ENCODE results near the gene MRPL4.
A peak's percentile ranks its signal among the peaks of the same experiment; 100 is the strongest.
"Not testable (repeated sequence)": the region's sequence is repeated elsewhere in the genome, so short reads cannot be mapped to it uniquely, and the experiment has no call there.

The MRPL4 gene

GRCh38 chr19:10230861-10231611, 21.0 kb upstream of the MRPL4 start, which contains the start of gene S1PR2:
Gene S1PR2 (minus strand): TSS chr19:10231331. CDS start chr19:10224905, 6,426 bp downstream.
- peak; percentile 87 for DNase-seq

DNA sequence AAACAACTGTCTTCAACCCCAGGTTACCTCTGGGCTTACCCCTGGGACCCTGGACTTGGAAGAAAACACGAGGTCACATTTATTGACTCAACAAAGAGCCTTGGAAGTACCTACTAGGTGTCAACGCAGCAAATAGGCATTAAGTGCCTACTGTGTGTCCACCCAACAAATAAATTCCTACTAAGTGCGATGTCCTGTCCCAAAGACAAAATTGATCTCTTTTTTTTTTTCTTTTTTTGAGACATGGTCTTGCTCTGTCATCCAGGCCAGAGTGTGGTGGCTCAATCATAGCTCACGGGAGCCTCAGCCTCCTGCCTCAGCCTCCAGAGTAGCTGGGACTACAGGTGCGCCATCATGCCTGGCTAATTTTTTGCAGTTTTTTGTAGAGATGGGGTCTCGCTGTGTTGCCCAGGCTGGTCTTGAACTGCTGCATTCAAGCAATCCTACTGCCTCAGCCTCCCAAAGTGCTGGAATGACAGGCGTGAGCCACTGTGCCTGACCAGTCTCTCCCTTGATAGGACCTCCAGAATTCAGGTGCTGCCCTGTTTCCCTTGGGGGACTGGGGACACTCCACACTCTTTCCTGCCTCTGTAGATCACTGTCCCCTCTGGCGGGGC, 20.3 kb upstream of the MRPL4 start:
- no peak for DNase-seq

DNA sequence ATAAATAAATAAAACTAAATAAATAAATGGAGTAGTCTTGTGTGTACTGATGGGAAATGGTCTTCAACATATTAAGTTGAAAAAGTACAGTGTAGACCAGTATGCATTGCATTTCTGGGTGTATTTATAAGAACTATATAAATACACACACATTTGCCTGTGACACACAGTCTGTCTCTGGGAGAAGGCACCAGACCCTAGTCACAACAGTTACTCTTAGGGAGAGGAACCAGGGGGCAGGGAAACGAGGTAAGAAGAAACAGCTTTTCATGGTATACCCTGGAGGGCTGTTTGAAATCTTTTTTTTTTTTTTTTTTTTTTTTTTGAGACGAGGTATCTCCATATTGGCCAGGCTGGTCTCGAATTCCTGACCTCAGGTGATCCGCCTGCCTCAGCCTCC, 18.1 kb upstream of the MRPL4 start:
- no peak for DNase-seq

DNA sequence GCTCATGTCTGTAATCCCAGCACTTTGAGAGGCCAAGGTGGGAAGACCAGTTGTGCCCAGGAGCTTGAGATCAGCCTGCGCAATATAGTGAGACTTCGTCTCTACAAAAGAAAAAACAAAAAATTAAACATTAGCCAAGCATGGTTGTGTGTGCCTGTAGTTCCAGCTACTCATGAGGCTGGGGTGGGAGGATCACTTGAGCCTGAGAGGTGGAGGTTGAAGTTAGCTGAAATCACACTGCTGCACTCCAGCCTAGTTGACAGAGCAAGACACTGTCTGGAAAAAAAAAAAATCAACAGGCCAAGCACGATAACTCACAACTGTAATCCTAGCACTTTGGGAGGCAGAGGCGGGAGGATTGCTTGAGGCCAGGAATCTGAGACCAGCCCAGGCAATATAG, 17.0 kb upstream of the MRPL4 start:
- no peak for DNase-seq

- not testable (repeated sequence) for DNase-seq
These were observed 16.6 kb upstream of the MRPL4 start for GRCh38 chr19:10235409-10235808.

- DNase-seq: no peak
These were observed 14.3 kb upstream of the MRPL4 start for GRCh38 chr19:10237702-10238101.

- DNase-seq: no peak
These were observed 13.7 kb upstream of the MRPL4 start for GRCh38 chr19:10238172-10238783.

- DNase-seq: not testable (repeated sequence)
These were observed 10.1 kb upstream of the MRPL4 start for GRCh38 chr19:10241826-10242449.

- DNase-seq: no peak
These were observed 8.4 kb upstream of the MRPL4 start for GRCh38 chr19:10243606-10244005.

- DNase-seq: no peak
These were observed 6.7 kb upstream of the MRPL4 start for GRCh38 chr19:10245189-10245939.

DNA sequence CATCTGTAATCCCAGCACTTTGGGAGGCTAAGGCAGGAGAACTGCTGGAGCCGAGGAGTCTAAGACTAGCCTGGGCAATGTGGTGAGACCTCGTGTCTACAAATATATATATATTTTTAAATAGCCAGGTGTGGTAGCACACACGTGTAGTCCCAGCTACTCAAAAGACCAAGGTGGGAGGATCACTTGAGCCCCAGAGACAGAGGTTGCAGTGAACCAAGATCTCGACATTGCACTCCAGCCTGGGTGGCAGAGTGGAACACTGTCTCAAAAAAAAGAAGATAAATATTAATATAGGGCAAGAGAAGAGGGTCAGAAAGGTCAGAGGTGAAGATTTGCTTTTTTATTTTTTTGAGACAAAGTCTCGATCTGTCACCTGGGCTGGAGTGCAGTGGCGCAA, 5.5 kb upstream of the MRPL4 start:
- DNase-seq: no peak

- no peak for DNase-seq
These were observed 693 bp downstream of the MRPL4 start for GRCh38 chr19:10252707-10253106.

- no peak for DNase-seq
These were observed 2.2 kb downstream of the MRPL4 start for GRCh38 chr19:10254244-10254643.

- no peak for DNase-seq
These were observed 3.3 kb downstream of the MRPL4 start for GRCh38 chr19:10255358-10255757.

- no peak for DNase-seq
These were observed 4.5 kb downstream of the MRPL4 start for GRCh38 chr19:10256551-10256950.

DNA sequence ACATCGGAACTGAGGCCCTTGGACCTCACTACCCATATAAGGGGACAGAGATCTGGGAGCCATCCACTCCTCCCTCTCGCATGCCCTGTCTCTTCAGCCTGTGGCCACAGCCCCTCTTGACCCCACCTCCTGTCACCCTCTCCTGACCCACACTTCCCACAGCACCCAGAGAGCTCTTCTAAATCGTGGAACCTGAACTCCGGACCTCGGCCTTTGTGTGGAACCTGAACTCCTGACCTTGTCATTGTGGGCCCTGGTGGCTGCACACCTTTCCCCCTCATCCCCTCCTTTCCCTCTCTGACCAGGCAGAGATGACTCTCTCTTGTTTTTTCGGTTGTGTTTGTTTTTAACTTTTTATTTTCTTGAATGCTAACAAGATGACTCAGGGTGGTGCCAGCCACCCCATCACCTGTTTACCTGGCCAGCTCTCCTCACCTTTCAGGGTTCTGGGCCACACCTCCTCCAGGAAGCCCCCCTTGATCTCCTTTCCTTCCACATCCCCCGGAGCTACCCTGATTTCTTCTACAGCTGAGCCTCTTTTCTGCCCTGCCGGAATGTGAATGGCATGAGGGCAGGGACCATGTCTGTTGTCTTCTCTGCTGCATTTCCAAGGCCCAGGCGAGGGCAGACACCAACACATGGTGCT, 5.1 kb downstream of the MRPL4 start:
- no peak for DNase-seq

- DNase-seq: no peak
These were observed 6.2 kb downstream of the MRPL4 start for GRCh38 chr19:10258080-10258710.

DNA sequence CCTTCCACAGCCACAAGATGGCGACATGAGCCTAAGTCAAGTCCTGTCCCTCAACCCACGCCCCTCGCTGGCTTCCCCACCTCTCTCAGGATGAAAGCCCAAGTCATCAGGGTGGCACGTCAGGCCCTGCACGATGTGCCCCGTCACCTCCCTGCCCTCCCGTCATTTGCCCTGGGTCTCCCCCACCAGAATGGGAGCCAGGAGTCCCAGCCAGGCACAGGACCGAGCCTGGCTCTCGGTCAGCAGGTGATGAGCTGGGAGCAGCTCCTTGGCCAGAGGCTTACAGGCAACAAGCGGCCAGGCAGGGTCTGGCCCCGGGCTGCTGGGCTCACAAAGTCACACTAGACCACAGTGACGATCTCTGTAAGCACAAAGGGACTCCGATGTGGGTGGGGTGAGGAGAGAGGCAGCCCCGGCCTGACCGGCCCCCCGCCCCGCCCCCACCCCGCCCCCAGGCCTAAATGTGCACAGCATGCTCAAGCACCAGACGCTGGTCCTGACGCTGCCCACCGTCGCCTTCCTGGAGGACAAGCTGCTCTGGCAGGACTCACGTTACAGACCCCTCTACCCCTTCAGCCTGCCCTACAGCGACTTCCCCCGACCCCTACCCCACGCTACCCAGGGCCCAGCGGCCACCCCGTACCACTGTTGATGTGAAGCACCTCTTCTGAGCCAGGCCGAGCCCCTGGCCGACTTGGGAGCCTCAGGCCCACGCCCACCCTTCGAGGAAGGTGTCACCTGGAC, 7.3 kb downstream of the MRPL4 start:
- DNase-seq: peak; percentile 92

GRCh38 chr19:10260141-10260584, 8.1 kb downstream of the MRPL4 start:
- no peak for DNase-seq

DNA sequence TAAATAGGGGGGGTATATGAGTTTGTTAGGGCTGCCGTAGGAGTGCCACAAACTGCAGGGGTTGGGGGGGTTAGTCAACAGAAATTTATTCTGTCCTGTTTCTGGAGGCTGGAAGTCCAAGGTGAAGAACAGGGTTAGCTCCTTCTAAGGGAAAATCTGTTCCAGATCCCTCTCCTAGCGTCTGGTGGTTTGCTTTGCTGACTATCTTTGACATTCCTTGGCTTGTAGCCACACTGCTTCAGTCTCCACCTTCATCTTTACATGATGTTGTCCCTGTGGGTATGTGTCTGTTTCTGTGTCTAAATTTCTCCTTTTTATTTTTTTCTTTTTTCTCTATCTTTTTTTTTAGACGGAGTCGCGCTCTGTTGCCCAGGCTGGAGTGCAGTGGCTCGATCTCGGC, 10.8 kb downstream of the MRPL4 start:
- DNase-seq: no peak

DNA sequence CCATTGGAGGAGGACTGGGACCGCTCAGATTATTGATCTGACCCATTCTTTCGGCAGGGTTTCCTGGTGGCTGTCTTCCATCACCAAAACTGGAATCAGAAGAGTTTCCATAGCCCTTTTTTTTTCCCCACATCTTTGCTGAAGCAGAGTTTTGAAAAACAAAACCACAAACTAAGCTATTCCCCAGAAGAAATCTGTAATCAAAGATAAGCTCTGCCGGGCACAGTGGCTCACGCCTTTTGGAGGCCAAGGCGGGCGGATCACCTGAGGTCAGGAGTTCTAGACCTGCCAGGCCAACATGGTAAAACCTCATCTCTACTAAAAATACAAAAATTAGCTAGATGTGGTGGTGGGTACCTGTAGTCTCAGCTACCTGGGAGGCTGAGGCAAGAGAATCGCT, 14.7 kb downstream of the MRPL4 start:
- DNase-seq: no peak

Measured in CD4-positive, alpha-beta T cell treated with Interleukin-4 for 1 hour (primary cell).